Chondrocyte (in vitro differentiated cells): Measurements from ENCODE around the gene POLR2J. TPM values are rescaled to one million over a fixed set of nuclear protein-coding genes. Genes with fewer than 3 reads are reported as not detected.

Source experiments
- DNase-seq: peaks from one replicate; pipeline ENCODE4 v3.0.0; 2021; ENCODE audit warnings: mixed read lengths, low spot score
- H3K27ac Mint-ChIP-seq: one replicate; pipeline ENCODE4 v1.8.0; 2021; ENCODE audit warnings: mild to moderate bottlenecking, moderate library complexity, mixed read lengths; ENCODE audit not compliant: unreplicated experiment
- H3K27me3 Mint-ChIP-seq: 2 replicates; pipeline ENCODE4 v1.8.0; 2021; ENCODE audit warnings: low read depth, mixed read lengths
- H3K36me3 Mint-ChIP-seq: 2 replicates; pipeline ENCODE4 v1.8.0; 2021; ENCODE audit warnings: low read depth, mixed read lengths
- H3K4me1 Mint-ChIP-seq: 2 replicates; pipeline ENCODE4 v1.8.0; 2021; ENCODE audit warnings: low read depth, mild to moderate bottlenecking, mixed read lengths
- H3K4me3 Mint-ChIP-seq: one replicate; pipeline ENCODE4 v1.8.0; 2021; ENCODE audit warnings: mild to moderate bottlenecking, moderate library complexity, mixed read lengths; ENCODE audit not compliant: unreplicated experiment
- H3K9me3 Mint-ChIP-seq: 2 replicates; pipeline ENCODE4 v1.8.0; 2021; ENCODE audit warnings: low read depth, mixed read lengths
- CTCF ChIP-seq: fragments of 200-600 bp; sonication (generic); IDR thresholded peaks from 2 replicates; pipeline ENCODE4 v1.5.0; 2021; ENCODE audit warnings: antibody characterized with exemption, mild to moderate bottlenecking, moderate library complexity
- total RNA-seq: library from RNA; stranded (reverse); gene quantifications from 3 replicates; pipeline ENCODE4 v1.2.1, GENCODE V29; 2021

The POLR2J gene
- total RNA-seq, 1 donor from 2014 or later, result 36.6 TPM

GRCh38 chr7:102444961-102445673 is 33.6 kb downstream of the POLR2J start:
- H3K36me3 Mint-ChIP-seq, result peaks cover 14% of the 10 kb centered on the region
- DNase-seq, result no peak
- no peak overlapping the region for H3K4me3 Mint-ChIP-seq
- H3K4me1 Mint-ChIP-seq, result peaks cover 5% of the 10 kb centered on the region
- no peak overlapping the region for H3K27ac Mint-ChIP-seq
- H3K9me3 Mint-ChIP-seq, result no peaks in the 10 kb centered on the region
- no peaks in the 10 kb centered on the region for H3K27me3 Mint-ChIP-seq
- no peak for TF ChIP-seq CTCF

- DNase-seq, result no peak
- peaks cover 13% of the 10 kb centered on the region for H3K36me3 Mint-ChIP-seq
- H3K4me1 Mint-ChIP-seq, result peaks cover 10% of the 10 kb centered on the region
- H3K9me3 Mint-ChIP-seq, result no peaks in the 10 kb centered on the region
- H3K27me3 Mint-ChIP-seq, result no peaks in the 10 kb centered on the region
- H3K27ac Mint-ChIP-seq, result peak overlapping the region; percentile 90
- no peak for TF ChIP-seq CTCF
- H3K4me3 Mint-ChIP-seq, result no peak overlapping the region
These were observed 38.5 kb downstream of the POLR2J start for GRCh38 chr7:102439963-102440795.

- H3K27ac Mint-ChIP-seq, result no peak overlapping the region
- H3K27me3 Mint-ChIP-seq, result no peaks in the 10 kb centered on the region
- DNase-seq, result no peak
- H3K36me3 Mint-ChIP-seq, result peaks cover 5% of the 10 kb centered on the region
- no peak for TF ChIP-seq CTCF
- H3K4me3 Mint-ChIP-seq, result no peak overlapping the region
- peaks cover 32% of the 10 kb centered on the region for H3K4me1 Mint-ChIP-seq
- no peaks in the 10 kb centered on the region for H3K9me3 Mint-ChIP-seq
These were observed 42.6 kb downstream of the POLR2J start for GRCh38 chr7:102436118-102436517.

- Mint-ChIP-seq H3K9me3 (no peaks in the 10 kb centered on the region), H3K27ac (peak overlapping the region; percentile 19), H3K4me1 (peaks cover 31% of the 10 kb centered on the region), H3K27me3 (no peaks in the 10 kb centered on the region), H3K4me3 (peak overlapping the region; percentile 78), H3K36me3 (peaks cover 5% of the 10 kb centered on the region)
- peak; percentile 1 for TF ChIP-seq CTCF
- DNase-seq, result no peak
These were observed 44.7 kb downstream of the POLR2J start for GRCh38 chr7:102434039-102434486.

GRCh38 chr7:102433219-102434038 is 45.3 kb downstream of the POLR2J start, which contains the start of gene ORAI2:
ORAI2 (plus strand) TSS chr7:102433575; CDS start chr7:102438957, 5,382 bp downstream.
- DNase-seq, result no peak
- Mint-ChIP-seq H3K9me3 (no peaks in the 10 kb centered on the region), H3K27ac (peak within 1 kb of the TSS; percentile 81), H3K4me3 (peak within 1 kb of the TSS; percentile 78), H3K36me3 (peaks cover 5% of the 10 kb centered on the region), H3K4me1 (peaks cover 31% of the 10 kb centered on the region), H3K27me3 (no peaks in the 10 kb centered on the region)
- TF ChIP-seq CTCF, result peak; percentile 12
